Transverse colon (tissue), 4 donors: Measurements from ENCODE around the gene AGK. TPM values are rescaled to one million over a fixed set of nuclear protein-coding genes. Genes with fewer than 3 reads are reported as not detected.

Source experiments
- DNase-seq: peaks from one replicate; pipeline ENCODE4 v3.0.0-alpha.2; 2019
- H3K27ac ChIP-seq, 4 donors: fragments of 200-600 bp; sonication (generic); 2 replicates each; pipeline ENCODE4 v1.5.1; 2016 to 2018; ENCODE audit warnings: inconsistent platforms in 4 of 4
- H3K27me3 ChIP-seq: fragments of 200-600 bp; sonication (generic); 2 replicates; pipeline ENCODE4 v1.5.1; 2017; ENCODE audit warnings: inconsistent platforms
- H3K36me3 ChIP-seq, 4 donors: fragments of 200-600 bp; sonication (generic); 2 replicates each; pipeline ENCODE4 v1.5.1; 2017 to 2019; ENCODE audit warnings: inconsistent platforms in 4 of 4
- H3K4me1 ChIP-seq, 4 donors: fragments of 200-600 bp; sonication (generic); 2 replicates each; pipeline ENCODE4 v1.5.1; 2017 to 2020; ENCODE audit warnings: inconsistent platforms in 4 of 4
- H3K4me3 ChIP-seq, 4 donors: fragments of 200-600 bp; sonication (generic); 1 replicate in 1 of 4; 2 replicates in 3 of 4; pipeline versions ENCODE4 v1.5.1 to v1.6.1; 2017 to 2019; ENCODE audit warnings: inconsistent platforms in 4 of 4
- H3K9me3 ChIP-seq, 2 donors: fragments of 200-600 bp; sonication (generic); 2 replicates each; pipeline ENCODE4 v1.5.1; 2017 to 2019; ENCODE audit warnings: inconsistent platforms in 2 of 2
- CTCF ChIP-seq, 5 experiments: fragments of 200-600 bp in 3 of 5; fragments of 450-650 bp in 2 of 5; sonication (generic) in 3 of 5; IDR thresholded peaks; 1 replicate in 2 of 5; 2 replicates in 3 of 5; pipeline ENCODE4 v1.5.1; 2016 to 2017; ENCODE audit warnings: antibody characterized with exemption in 5 of 5, inconsistent platforms in 3 of 5, mild to moderate bottlenecking in 2 of 5, moderate library complexity in 1 of 5
- EP300 ChIP-seq: sonication (generic); formaldehyde crosslinking; IDR thresholded peaks from one replicate; pipeline ENCODE4 v1.6.1; 2017; ENCODE audit warnings: antibody characterized with exemption, low read depth
- POLR2A ChIP-seq: fragments of 450-650 bp; IDR thresholded peaks from one replicate; pipeline ENCODE4 v1.6.1; 2016; ENCODE audit warnings: antibody characterized with exemption, mild to moderate bottlenecking, moderate library complexity
- POLR2AphosphoS5 ChIP-seq, 3 donors: sonication (generic); formaldehyde crosslinking; IDR thresholded peaks; one replicate each; pipeline ENCODE4 v1.6.1; 2016; ENCODE audit warnings: antibody characterized with exemption in 3 of 3
- WGBS, 2 donors: methylation state at CpG; one replicate each; pipeline ENCODE4 v1.1.5; 2018; ENCODE audit warnings: low coverage in 1 of 2; 5-methylcytosine and 5-hydroxymethylcytosine counted together
- in situ Hi-C, 4 donors: fragments of 200-750 bp; cut with MboI; loops; one replicate each; pipeline versions ENCODE4 v1.15.0 to v1.15.1; 2017; ENCODE audit warnings: low sequenced_read_pairs in 3 of 4, low pct_ligation_motif_present in 1 of 4, low pct_unique_long_range_greater_than_20kb in 1 of 4
- intact Hi-C: fragments of 100-400 bp; cut with DNase I; formaldehyde crosslinking; loops from one replicate; pipeline ENCODE4 v1.15.1; 2023; ENCODE audit warnings: low total_unique reads
- total RNA-seq, 4 donors: library from RNA; depleted of rRNA; stranded (reverse); fragments of >200 nt; gene quantifications; one replicate each; pipeline ENCODE4 v1.1.0, GENCODE V29; 2016

The AGK gene
- total RNA-seq, 4 donors from 2014 or later = 5.4 to 22.8 (median 19.1) TPM

- Histone ChIP-seq H3K9me3 (no peaks in the 10 kb centered on the region), H3K4me3 (no peak overlapping the region), H3K27ac (peak overlapping the region in 3 of 4 donors; percentile 7 to 34 (median 7)), H3K4me1 (peaks cover 7 to 48% (median 35%) of the 10 kb centered on the region in 4 donors), H3K36me3 (no peaks in the 10 kb centered on the region), H3K27me3 (no peaks in the 10 kb centered on the region)
- DNase-seq = no peak
- in situ Hi-C loops (no loop called here), intact Hi-C loops (no loop called here)
- TF ChIP-seq CTCF (IDR thresholded peaks at IDR 0.05) (no peak), POLR2AphosphoS5 (IDR thresholded peaks at IDR 0.05) (no peak), POLR2A (no peak), EP300 (no peak)
- 26 to 40% methylated on average over 1 to 2 of the region's 2 CpGs for WGBS, 2 donors
Observed at GRCh38 chr7:141696348-141696747, 145.1 kb downstream of the AGK start.

DNA sequence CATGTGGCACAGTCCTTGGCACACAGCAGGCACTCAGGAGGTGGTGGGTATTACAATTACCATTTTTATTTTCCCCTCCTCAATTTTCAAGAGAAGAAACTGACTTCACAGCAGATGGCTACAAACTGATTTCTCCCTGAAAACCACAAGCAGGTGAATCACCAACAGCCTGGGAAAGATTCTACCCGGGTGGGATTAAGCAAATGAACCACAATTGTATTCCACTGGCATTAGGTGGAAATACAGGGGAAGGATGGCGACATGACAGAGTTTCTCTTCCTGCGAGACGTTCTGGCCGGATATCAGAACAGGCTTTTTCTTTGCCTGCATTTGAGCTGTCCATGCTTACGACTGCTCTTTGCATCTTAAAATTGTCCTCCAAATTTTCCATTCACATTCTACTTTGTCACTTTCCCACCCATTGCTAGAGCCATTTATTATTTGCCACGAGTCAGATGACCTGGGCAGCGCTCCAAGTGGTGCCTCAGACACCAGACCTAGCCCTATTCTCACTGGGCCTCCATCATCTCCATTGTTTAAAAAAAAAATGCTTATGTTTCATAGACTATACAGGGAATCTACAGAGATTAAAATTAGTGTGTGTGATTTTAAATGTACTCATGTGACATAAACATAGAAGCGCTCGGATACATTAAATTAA lies 146.1 kb downstream of the AGK start:
- H3K9me3 ChIP-seq = no peaks in the 10 kb centered on the region
- WGBS, 2 donors = 80 to 82% methylated on average over 8 to 10 of the region's 10 CpGs
- TF ChIP-seq POLR2AphosphoS5 (IDR thresholded peaks at IDR 0.05) (no peak), EP300 (no peak), POLR2A (no peak), CTCF (IDR thresholded peaks at IDR 0.05) (no peak)
- H3K4me3 ChIP-seq = no peak overlapping the region
- no peaks in the 10 kb centered on the region for H3K36me3 ChIP-seq
- peaks cover 7 to 48% (median 36%) of the 10 kb centered on the region in 4 donors for H3K4me1 ChIP-seq
- no peak for DNase-seq
- in situ Hi-C loops = no loop called here
- no peaks in the 10 kb centered on the region for H3K27me3 ChIP-seq
- intact Hi-C loops = no loop called here
- H3K27ac ChIP-seq = no peak overlapping the region

GRCh38 chr7:141698247-141699015 lies 147.2 kb downstream of the AGK start:
- intact Hi-C loops = no loop called here
- Histone ChIP-seq H3K27ac (no peak overlapping the region), H3K4me1 (peaks cover 14 to 58% (median 44%) of the 10 kb centered on the region in 4 donors), H3K36me3 (no peaks in the 10 kb centered on the region), H3K27me3 (no peaks in the 10 kb centered on the region), H3K4me3 (no peak overlapping the region), H3K9me3 (no peaks in the 10 kb centered on the region)
- WGBS, 2 donors = 50 to 85% methylated on average over 1 of the region's 1 CpG
- TF ChIP-seq CTCF (IDR thresholded peaks at IDR 0.05) (no peak), POLR2AphosphoS5 (IDR thresholded peaks at IDR 0.05) (no peak), EP300 (no peak), POLR2A (no peak)
- in situ Hi-C loops = no loop called here
- no peak for DNase-seq

DNA sequence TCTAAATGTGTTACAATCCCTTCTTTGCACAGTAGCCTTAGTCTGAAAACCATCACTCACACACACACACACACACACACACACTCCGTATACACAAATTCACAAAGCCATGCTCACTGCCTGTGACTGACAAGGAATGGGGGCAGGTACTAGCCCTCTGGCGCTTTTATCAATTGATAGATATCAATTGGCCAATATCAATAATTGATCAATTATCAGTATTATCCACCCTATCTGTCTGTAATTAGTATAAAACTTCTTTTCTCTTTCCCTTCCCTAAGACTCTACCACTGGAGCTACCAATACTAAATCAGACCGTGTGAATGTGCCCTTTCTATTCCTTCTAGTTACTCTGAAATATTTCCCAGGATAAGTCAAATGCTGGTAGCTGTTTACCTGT lies 148.7 kb downstream of the AGK start:
- no peak for TF ChIP-seq EP300
- no peak for TF ChIP-seq POLR2A
- TF ChIP-seq CTCF (IDR thresholded peaks at IDR 0.05) = no peak
- no peak for TF ChIP-seq POLR2AphosphoS5 (IDR thresholded peaks at IDR 0.05)
- no peak for DNase-seq
- 67 to 93% methylated on average over 2 to 3 of the region's 3 CpGs for WGBS, 2 donors
- H3K4me3 ChIP-seq = no peak overlapping the region
- no peaks in the 10 kb centered on the region for H3K9me3 ChIP-seq
- no peaks in the 10 kb centered on the region for H3K36me3 ChIP-seq
- H3K4me1 ChIP-seq = peaks cover 14 to 67% (median 43%) of the 10 kb centered on the region in 4 donors
- in situ Hi-C loops = no loop called here
- intact Hi-C loops = no loop called here
- no peaks in the 10 kb centered on the region for H3K27me3 ChIP-seq
- H3K27ac ChIP-seq = no peak overlapping the region
